T-helper 9 cell (primary cell): ENCODE data around the gene COL5A2.

Source experiments
- DNase-seq: peaks from one replicate; pipeline ENCODE4 v3.0.0-alpha.2; 2020

COL5A2 gene

DNA sequence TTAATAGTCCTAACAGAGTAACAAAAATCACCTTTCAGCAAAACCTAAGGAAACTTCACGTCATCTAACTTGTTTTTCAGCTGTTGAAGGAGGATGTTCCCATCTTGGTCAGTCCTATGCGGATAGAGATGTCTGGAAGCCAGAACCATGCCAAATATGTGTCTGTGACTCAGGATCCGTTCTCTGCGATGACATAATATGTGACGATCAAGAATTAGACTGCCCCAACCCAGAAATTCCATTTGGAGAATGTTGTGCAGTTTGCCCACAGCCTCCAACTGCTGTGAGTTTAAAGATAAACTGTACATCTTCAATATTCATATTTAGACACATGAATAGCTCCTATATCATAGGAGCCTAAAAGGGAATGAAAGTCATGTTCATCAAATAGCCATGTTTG, 194.9 kb downstream of the COL5A2 start:
- DNase-seq = no peak

DNA sequence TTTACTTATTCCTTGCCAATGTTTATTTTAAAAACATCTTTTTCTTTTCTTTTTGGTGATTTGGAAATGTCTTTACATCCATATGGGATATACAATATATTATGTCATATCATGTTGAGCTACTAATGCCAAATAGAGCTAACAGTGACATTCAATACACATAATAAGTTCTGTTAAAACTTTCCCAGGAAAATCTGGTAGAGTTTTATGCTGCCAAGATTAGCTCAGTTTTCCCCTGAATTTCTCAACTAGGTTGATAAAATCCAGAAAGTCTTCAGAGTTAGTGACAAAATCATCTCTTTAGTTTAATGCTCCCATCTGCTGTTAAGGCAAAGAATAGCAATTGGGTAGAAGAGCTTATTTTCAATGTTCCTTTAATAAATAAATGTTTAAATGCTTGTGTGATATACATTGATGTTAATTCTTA, 195.5 kb downstream of the COL5A2 start:
- no peak for DNase-seq

DNA sequence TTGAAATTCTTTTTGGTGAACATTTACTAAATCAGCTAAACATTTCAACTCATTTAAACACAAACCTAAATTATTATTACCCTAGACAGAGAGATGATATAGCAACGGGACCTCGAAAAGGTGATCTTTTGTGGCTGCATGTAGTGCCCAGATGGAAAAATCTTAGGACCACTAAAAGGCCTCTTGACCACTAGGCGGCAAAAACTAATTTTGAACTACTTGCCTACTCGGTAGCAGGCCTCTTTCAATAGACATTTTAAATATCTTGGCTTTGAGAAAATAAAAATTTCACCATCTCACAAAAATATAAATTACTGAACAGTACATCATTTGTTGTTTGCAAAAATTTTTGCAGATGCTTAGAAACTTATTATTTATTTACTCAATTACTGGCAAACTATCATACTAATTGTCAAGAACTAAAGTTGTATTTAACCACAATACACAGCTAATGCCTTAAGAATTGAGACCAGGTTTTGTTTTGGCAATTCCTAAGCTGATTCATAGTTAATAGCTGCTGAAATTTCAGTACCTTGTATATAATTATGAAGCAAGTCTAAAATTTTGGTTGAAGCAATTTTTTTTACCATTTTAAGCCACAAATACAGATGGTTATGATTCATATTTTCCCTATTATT, 196.0 kb downstream of the COL5A2 start:
- DNase-seq = no peak
